Transverse colon (tissue), 4 donors: ENCODE results near the gene FAM163A. TPM values are rescaled to one million over a fixed set of nuclear protein-coding genes. Genes with fewer than 3 reads are reported as not detected.
"Not testable (repeated sequence)": the region's sequence is repeated elsewhere in the genome, so short reads cannot be mapped to it uniquely, and the experiment has no call there.

Experiments used
- DNase-seq: peaks from one replicate; pipeline ENCODE4 v3.0.0-alpha.2; 2019
- H3K27ac ChIP-seq, 4 donors: fragments of 200-600 bp; sonication (generic); 2 replicates each; pipeline ENCODE4 v1.5.1; 2016 to 2018; ENCODE audit warnings: inconsistent platforms in 4 of 4
- H3K27me3 ChIP-seq: fragments of 200-600 bp; sonication (generic); 2 replicates; pipeline ENCODE4 v1.5.1; 2017; ENCODE audit warnings: inconsistent platforms
- H3K36me3 ChIP-seq, 4 donors: fragments of 200-600 bp; sonication (generic); 2 replicates each; pipeline ENCODE4 v1.5.1; 2017 to 2019; ENCODE audit warnings: inconsistent platforms in 4 of 4
- H3K4me1 ChIP-seq, 4 donors: fragments of 200-600 bp; sonication (generic); 2 replicates each; pipeline ENCODE4 v1.5.1; 2017 to 2020; ENCODE audit warnings: inconsistent platforms in 4 of 4
- H3K4me3 ChIP-seq, 4 donors: fragments of 200-600 bp; sonication (generic); 1 replicate in 1 of 4; 2 replicates in 3 of 4; pipeline versions ENCODE4 v1.5.1 to v1.6.1; 2017 to 2019; ENCODE audit warnings: inconsistent platforms in 4 of 4
- H3K9me3 ChIP-seq, 2 donors: fragments of 200-600 bp; sonication (generic); 2 replicates each; pipeline ENCODE4 v1.5.1; 2017 to 2019; ENCODE audit warnings: inconsistent platforms in 2 of 2
- CTCF ChIP-seq, 5 experiments: fragments of 200-600 bp in 3 of 5; fragments of 450-650 bp in 2 of 5; sonication (generic) in 3 of 5; IDR thresholded peaks; 1 replicate in 2 of 5; 2 replicates in 3 of 5; pipeline ENCODE4 v1.5.1; 2016 to 2017; ENCODE audit warnings: antibody characterized with exemption in 5 of 5, inconsistent platforms in 3 of 5, mild to moderate bottlenecking in 2 of 5, moderate library complexity in 1 of 5
- EP300 ChIP-seq: sonication (generic); formaldehyde crosslinking; IDR thresholded peaks from one replicate; pipeline ENCODE4 v1.6.1; 2017; ENCODE audit warnings: antibody characterized with exemption, low read depth
- POLR2A ChIP-seq: fragments of 450-650 bp; IDR thresholded peaks from one replicate; pipeline ENCODE4 v1.6.1; 2016; ENCODE audit warnings: antibody characterized with exemption, mild to moderate bottlenecking, moderate library complexity
- POLR2AphosphoS5 ChIP-seq, 3 donors: sonication (generic); formaldehyde crosslinking; IDR thresholded peaks; one replicate each; pipeline ENCODE4 v1.6.1; 2016; ENCODE audit warnings: antibody characterized with exemption in 3 of 3
- WGBS, 2 donors: methylation state at CpG; one replicate each; pipeline ENCODE4 v1.1.5; 2018; ENCODE audit warnings: low coverage in 1 of 2; 5-methylcytosine and 5-hydroxymethylcytosine counted together
- in situ Hi-C, 4 donors: fragments of 200-750 bp; cut with MboI; loops; one replicate each; pipeline versions ENCODE4 v1.15.0 to v1.15.1; 2017; ENCODE audit warnings: low sequenced_read_pairs in 3 of 4, low pct_ligation_motif_present in 1 of 4, low pct_unique_long_range_greater_than_20kb in 1 of 4
- intact Hi-C: fragments of 100-400 bp; cut with DNase I; formaldehyde crosslinking; loops from one replicate; pipeline ENCODE4 v1.15.1; 2023; ENCODE audit warnings: low total_unique reads
- total RNA-seq, 4 donors: library from RNA; depleted of rRNA; stranded (reverse); fragments of >200 nt; gene quantifications; one replicate each; pipeline ENCODE4 v1.1.0, GENCODE V29; 2016

FAM163A gene
- total RNA-seq, 4 donors from 2014 or later = 0.14 to 0.60 (median 0.48) TPM; not detected in 1

GRCh38 chr1:179803104-179803503 is 60.0 kb downstream of the FAM163A start:
- H3K27ac ChIP-seq = no peak overlapping the region
- no peaks in the 10 kb centered on the region for H3K4me1 ChIP-seq
- in situ Hi-C loops (loop anchor here in 3 of 4 donors (10.0 kb wide), 1 partner anchor 88 kb away; no protein-coding TSS in a partner anchor), intact Hi-C loops (no loop called here)
- no peak for DNase-seq
- no peaks in the 10 kb centered on the region for H3K36me3 ChIP-seq
- no peaks in the 10 kb centered on the region for H3K9me3 ChIP-seq
- no peak overlapping the region for H3K4me3 ChIP-seq
- 69 to 80% methylated on average over 1 to 6 of the region's 6 CpGs for WGBS, 2 donors
- no peaks in the 10 kb centered on the region for H3K27me3 ChIP-seq
- no peak for TF ChIP-seq POLR2A
- no peak for TF ChIP-seq POLR2AphosphoS5 (IDR thresholded peaks at IDR 0.05)
- no peak for TF ChIP-seq CTCF (IDR thresholded peaks at IDR 0.05)
- TF ChIP-seq EP300 = no peak

GRCh38 chr1:179803918-179804317 is 60.8 kb downstream of the FAM163A start:
- in situ Hi-C loops = loop anchor here in 3 of 4 donors (10.0 kb wide), 1 partner anchor 89 kb away; no protein-coding TSS in a partner anchor

DNA sequence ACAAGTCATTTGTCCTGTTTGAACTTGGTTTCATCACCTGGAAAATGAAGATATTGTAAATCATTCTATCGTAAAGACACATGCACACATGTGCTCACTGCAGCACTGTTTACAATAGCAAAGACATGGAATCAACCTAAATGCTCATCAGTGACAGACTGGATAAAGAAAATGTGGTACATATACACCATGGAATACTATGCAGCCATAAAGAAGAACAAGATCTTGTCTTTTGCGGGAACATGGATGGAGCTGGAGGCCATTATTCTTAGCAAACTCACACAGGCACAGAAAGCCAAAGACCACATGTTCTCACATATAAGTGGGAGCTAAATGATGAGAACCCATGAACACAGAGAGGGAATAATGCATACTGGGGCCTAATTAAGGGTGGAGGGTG is 61.3 kb downstream of the FAM163A start:
- H3K4me1 ChIP-seq, H3K4me3 ChIP-seq, intact Hi-C loops, H3K9me3 ChIP-seq, H3K27me3 ChIP-seq, H3K36me3 ChIP-seq, DNase-seq, H3K27ac ChIP-seq: not testable (repeated sequence)
- WGBS, 2 donors = 86 to 91% methylated on average over 1 to 2 of the region's 2 CpGs
- in situ Hi-C loops = loop anchor here in 3 of 4 donors (10.0 kb wide), 1 partner anchor 90 kb away; no protein-coding TSS in a partner anchor

More at GRCh38 chr1:179803918-179804317, 60.8 kb downstream of the FAM163A start:
- DNase-seq = no peak
- WGBS, 2 donors = 93% methylated on average over 1 of the region's 1 CpG; no CpG with 5 or more reads in 1 of the 2 donors
- intact Hi-C loops = no loop called here
- Histone ChIP-seq H3K9me3 (no peaks in the 10 kb centered on the region), H3K36me3 (no peaks in the 10 kb centered on the region), H3K4me3 (no peak overlapping the region), H3K27ac (no peak overlapping the region), H3K4me1 (no peaks in the 10 kb centered on the region), H3K27me3 (no peaks in the 10 kb centered on the region)
- TF ChIP-seq POLR2A (no peak), POLR2AphosphoS5 (IDR thresholded peaks at IDR 0.05) (no peak), CTCF (IDR thresholded peaks at IDR 0.05) (no peak), EP300 (no peak)

DNA sequence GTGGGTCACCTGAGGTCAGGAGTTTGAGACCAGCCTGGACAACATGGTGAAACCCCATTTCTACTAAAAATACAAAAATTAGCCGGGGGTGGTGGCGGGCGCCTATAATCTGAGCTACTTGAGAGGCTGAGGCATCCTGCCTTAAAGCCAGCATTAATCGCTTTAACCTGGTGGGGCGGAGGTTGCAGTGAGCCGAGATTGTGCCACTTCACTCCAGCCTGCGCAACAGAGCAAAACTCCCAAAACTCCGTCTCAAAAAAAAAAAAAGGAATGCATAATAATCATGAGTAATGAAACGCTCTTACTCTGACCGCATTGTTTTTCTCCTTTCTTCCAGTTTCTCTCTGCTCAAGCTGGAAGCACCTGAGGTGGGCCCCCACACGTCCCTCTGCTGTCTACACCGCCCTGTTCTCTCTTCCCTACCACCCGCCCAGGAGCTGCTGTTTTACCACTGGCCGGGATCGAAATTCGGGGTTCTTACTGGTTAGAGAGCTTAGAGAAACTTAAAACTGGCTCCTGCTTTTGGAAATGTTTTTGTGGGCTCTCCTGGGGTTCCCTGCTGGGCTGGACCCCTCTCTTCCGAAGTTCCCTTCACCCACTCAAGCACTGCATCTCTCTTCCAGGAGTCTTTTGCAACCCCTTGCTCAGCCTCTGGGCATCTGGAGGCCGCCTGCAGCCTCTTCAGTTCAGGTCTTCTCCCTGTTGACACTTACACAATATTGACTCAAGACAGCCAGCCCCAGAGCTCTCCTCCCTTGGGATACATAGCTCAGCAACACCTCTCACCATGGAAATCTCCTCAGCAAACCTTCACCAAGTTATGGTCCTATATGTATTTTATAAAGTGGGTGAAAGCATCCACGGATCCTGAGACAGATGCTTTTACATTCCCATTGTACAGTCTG is 62.5 kb downstream of the FAM163A start:
- 84 to 94% methylated on average over 7 to 19 of the region's 19 CpGs for WGBS, 2 donors

More for the DNA sequence above, 62.5 kb downstream of the FAM163A start:
- Histone ChIP-seq H3K4me1 (no peaks in the 10 kb centered on the region), H3K9me3 (no peaks in the 10 kb centered on the region), H3K27me3 (no peaks in the 10 kb centered on the region), H3K4me3 (no peak overlapping the region), H3K36me3 (no peaks in the 10 kb centered on the region), H3K27ac (no peak overlapping the region)
- intact Hi-C loops (no loop called here), in situ Hi-C loops (loop anchor here in 3 of 4 donors (10.0 kb wide), 1 partner anchor 91 kb away; no protein-coding TSS in a partner anchor)
- no peak for DNase-seq
- no peak for TF ChIP-seq POLR2AphosphoS5 (IDR thresholded peaks at IDR 0.05)
- TF ChIP-seq CTCF (IDR thresholded peaks at IDR 0.05) = no peak
- no peak for TF ChIP-seq POLR2A
- TF ChIP-seq EP300 = no peak
